ENCODE data around the gene DNAJC17. TPM values are rescaled to one million over a fixed set of nuclear protein-coding genes. Genes with fewer than 3 reads are reported as not detected.

Gene DNAJC17
- total and polyA plus RNA-seq, 2 donors (not counting 1 experiment from before 2014, with no cell fraction given) = 30.5 to 46.1 TPM

- intact Hi-C loops (cut with micrococcal nuclease) = no loop called here
- Histone ChIP-seq H3K4me2 (replicated peaks; ENCODE audit: low read depth, low read length, poor library complexity, severe bottlenecking) (no peak overlapping the region), H3K36me3 (replicated peaks in 1 of 2; ENCODE audit: control extremely low read depth in 1 of 2, control insufficient read depth in 1 of 2, extremely low read depth in 1 of 2, insufficient read depth in 2 of 2, low read length in 1 of 2) (peaks cover 0 to 45% of the 10 kb centered on the region in 2 experiments), H3K79me2 (ENCODE audit: control insufficient read depth, insufficient read depth, low read length) (peaks cover 8% of the 10 kb centered on the region), H3K9me3 (ENCODE audit: control extremely low read depth in 1 of 3, control insufficient read depth in 2 of 3, insufficient read depth in 1 of 3, low read length in 2 of 3) (no peaks in the 10 kb centered on the region), H3K27me3 (replicated peaks in 1 of 4; ENCODE audit: control extremely low read depth in 1 of 4, control insufficient read depth in 3 of 4, insufficient read depth in 4 of 4, low read length in 3 of 4) (no peaks in the 10 kb centered on the region), H3K27ac (ENCODE audit: low read length in 2 of 2) (no peak overlapping the region), H3K4me3 (ENCODE audit: control extremely low read depth in 1 of 5, extremely low read depth in 1 of 5, insufficient read depth in 1 of 5, low read depth in 2 of 5, low read length in 4 of 5) (no peak overlapping the region), H3K9ac (ENCODE audit: low read length) (no peak overlapping the region), H4K20me1 (ENCODE audit: control insufficient read depth, insufficient read depth, low read length, poor library complexity, severe bottlenecking) (no peaks in the 10 kb centered on the region), H2AFZ (ENCODE audit: insufficient read depth, low read depth, low read length, poor library complexity, severe bottlenecking) (no peak overlapping the region), H3K4me1 (ENCODE audit: control insufficient read depth in 2 of 2, insufficient read depth in 2 of 2, low read length in 2 of 2) (no peaks in the 10 kb centered on the region)
- H3K27ac Mint-ChIP-seq = no peak overlapping the region
- WGBS (ENCODE audit: insufficient coverage) = 89% methylated on average over 5 of the region's 5 CpGs
- TF ChIP-seq, protein P1, sequence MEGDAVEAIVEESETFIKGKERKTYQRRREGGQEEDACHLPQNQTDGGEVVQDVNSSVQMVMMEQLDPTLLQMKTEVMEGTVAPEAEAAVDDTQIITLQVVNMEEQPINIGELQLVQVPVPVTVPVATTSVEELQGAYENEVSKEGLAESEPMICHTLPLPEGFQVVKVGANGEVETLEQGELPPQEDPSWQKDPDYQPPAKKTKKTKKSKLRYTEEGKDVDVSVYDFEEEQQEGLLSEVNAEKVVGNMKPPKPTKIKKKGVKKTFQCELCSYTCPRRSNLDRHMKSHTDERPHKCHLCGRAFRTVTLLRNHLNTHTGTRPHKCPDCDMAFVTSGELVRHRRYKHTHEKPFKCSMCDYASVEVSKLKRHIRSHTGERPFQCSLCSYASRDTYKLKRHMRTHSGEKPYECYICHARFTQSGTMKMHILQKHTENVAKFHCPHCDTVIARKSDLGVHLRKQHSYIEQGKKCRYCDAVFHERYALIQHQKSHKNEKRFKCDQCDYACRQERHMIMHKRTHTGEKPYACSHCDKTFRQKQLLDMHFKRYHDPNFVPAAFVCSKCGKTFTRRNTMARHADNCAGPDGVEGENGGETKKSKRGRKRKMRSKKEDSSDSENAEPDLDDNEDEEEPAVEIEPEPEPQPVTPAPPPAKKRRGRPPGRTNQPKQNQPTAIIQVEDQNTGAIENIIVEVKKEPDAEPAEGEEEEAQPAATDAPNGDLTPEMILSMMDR (IDR thresholded peaks at IDR 0.05) = no peak
- TF ChIP-seq EZH2 (IDR thresholded peaks at IDR 0.05; ENCODE audit: borderline replicate concordance, insufficient read depth, low read depth, low read length, poor library complexity, severe bottlenecking) = no peak
- no peaks in the 10 kb centered on the region for H3K9me3 Mint-ChIP-seq (ENCODE audit: insufficient read depth)
- H3K4me1 Mint-ChIP-seq = no peaks in the 10 kb centered on the region
- ChIA-PET CTCF (interaction anchor here (1.5 to 14.3 kb wide), 4 partner anchors 35 to 225 kb away, joined by 3 to 177 read pairs (median 4); no protein-coding TSS in a partner anchor), POLR2A (interaction anchor here (0.6 kb wide), 1 partner anchor 16 kb away, joined by 3 read pairs; no protein-coding TSS in a partner anchor)
- no peaks in the 10 kb centered on the region for H3K27me3 Mint-ChIP-seq
- no peak for ATAC-seq (ENCODE audit: low read depth)
- no peak for DNase-seq
- no peak overlapping the region for H3K4me3 Mint-ChIP-seq
These were observed 62.5 kb downstream of the DNAJC17 start for GRCh38 chr15:40744815-40745152.

- Histone ChIP-seq H4K20me1 (ENCODE audit: control insufficient read depth, insufficient read depth, low read length, poor library complexity, severe bottlenecking) (no peaks in the 10 kb centered on the region), H3K9ac (ENCODE audit: low read length) (no peak overlapping the region), H3K27ac (ENCODE audit: low read length in 2 of 2) (no peak overlapping the region), H3K79me2 (ENCODE audit: control insufficient read depth, insufficient read depth, low read length) (peaks cover 5% of the 10 kb centered on the region), H2AFZ (ENCODE audit: insufficient read depth, low read depth, low read length, poor library complexity, severe bottlenecking) (no peak overlapping the region), H3K36me3 (replicated peaks in 1 of 2; ENCODE audit: control extremely low read depth in 1 of 2, control insufficient read depth in 1 of 2, extremely low read depth in 1 of 2, insufficient read depth in 2 of 2, low read length in 1 of 2) (peaks cover 0 to 45% of the 10 kb centered on the region in 2 experiments), H3K4me2 (replicated peaks; ENCODE audit: low read depth, low read length, poor library complexity, severe bottlenecking) (no peak overlapping the region), H3K9me3 (ENCODE audit: control extremely low read depth in 1 of 3, control insufficient read depth in 2 of 3, insufficient read depth in 1 of 3, low read length in 2 of 3) (no peaks in the 10 kb centered on the region), H3K4me1 (ENCODE audit: control insufficient read depth in 2 of 2, insufficient read depth in 2 of 2, low read length in 2 of 2) (no peaks in the 10 kb centered on the region), H3K4me3 (ENCODE audit: control extremely low read depth in 1 of 5, extremely low read depth in 1 of 5, insufficient read depth in 1 of 5, low read depth in 2 of 5, low read length in 4 of 5) (no peak overlapping the region), H3K27me3 (replicated peaks in 1 of 4; ENCODE audit: control extremely low read depth in 1 of 4, control insufficient read depth in 3 of 4, insufficient read depth in 4 of 4, low read length in 3 of 4) (no peaks in the 10 kb centered on the region)
- no peak for ATAC-seq (ENCODE audit: low read depth)
- no peaks in the 10 kb centered on the region for H3K27me3 Mint-ChIP-seq
- ChIA-PET CTCF (interaction anchor here (0.7 to 14.3 kb wide), 6 partner anchors 21 to 225 kb away, joined by 3 to 177 read pairs (median 4); no protein-coding TSS in a partner anchor), POLR2A (interaction anchor here (0.6 kb wide), 1 partner anchor 15 kb away, joined by 3 read pairs; no protein-coding TSS in a partner anchor)
- 88% methylated on average over 10 of the region's 12 CpGs for WGBS (ENCODE audit: insufficient coverage)
- no peaks in the 10 kb centered on the region for H3K9me3 Mint-ChIP-seq (ENCODE audit: insufficient read depth)
- H3K4me1 Mint-ChIP-seq = no peaks in the 10 kb centered on the region
- TF ChIP-seq, protein P1 (IDR thresholded peaks at IDR 0.05) = no peak
- TF ChIP-seq EZH2 (IDR thresholded peaks at IDR 0.05; ENCODE audit: borderline replicate concordance, insufficient read depth, low read depth, low read length, poor library complexity, severe bottlenecking) = no peak
- H3K27ac Mint-ChIP-seq = no peak overlapping the region
- DNase-seq = no peak
- intact Hi-C loops (cut with micrococcal nuclease) = no loop called here
- no peak overlapping the region for H3K4me3 Mint-ChIP-seq
These were observed 63.1 kb downstream of the DNAJC17 start for GRCh38 chr15:40743921-40744814.
